Loucy (cell line): ENCODE data around the gene RNF17.
"Not testable (repeated sequence)": the region's sequence is repeated elsewhere in the genome, so short reads cannot be mapped to it uniquely, and the experiment has no call there.

Experiments used
- H2AFZ ChIP-seq: fragments of 200-600 bp; sonication (generic); 2 replicates; pipeline ENCODE4 v1.6.0; 2016; ENCODE audit warnings: antibody characterized with exemption, mild to moderate bottlenecking, low read length, moderate library complexity
- H3F3A ChIP-seq: fragments of 200-600 bp; 2 replicates; pipeline ENCODE4 v1.6.0; 2016; ENCODE audit warnings: antibody characterized with exemption, low read depth, mild to moderate bottlenecking
- H3K27me3 ChIP-seq: fragments of 200-600 bp; sonication (generic); 2 replicates; pipeline ENCODE4 v1.6.1; 2014; ENCODE audit warnings: low read length, mild to moderate bottlenecking; ENCODE audit not compliant: insufficient read depth, poor library complexity, severe bottlenecking
- H3K36me3 ChIP-seq: fragments of 200-600 bp; sonication (generic); 2 replicates; pipeline ENCODE4 v1.6.1; 2016; ENCODE audit warnings: low read length; ENCODE audit not compliant: insufficient read depth
- H3K4me1 ChIP-seq: fragments of 200-600 bp; sonication (generic); 2 replicates; pipeline ENCODE4 v1.5.1; 2014; ENCODE audit warnings: low read length, mild to moderate bottlenecking; ENCODE audit not compliant: insufficient read depth, poor library complexity, severe bottlenecking
- H3K4me2 ChIP-seq: fragments of 200-600 bp; sonication (generic); 2 replicates; pipeline ENCODE4 v1.6.0; 2014; ENCODE audit warnings: antibody characterized with exemption, low read length, low read depth, mild to moderate bottlenecking; ENCODE audit not compliant: poor library complexity, severe bottlenecking
- H3K4me3 ChIP-seq: fragments of 200-600 bp; sonication (generic); 2 replicates; pipeline ENCODE4 v1.5.1; 2014; ENCODE audit warnings: low read length, mild to moderate bottlenecking, mixed read lengths; ENCODE audit not compliant: poor library complexity, severe bottlenecking
- H3K79me2 ChIP-seq: fragments of 200-600 bp; sonication (generic); 2 replicates; pipeline ENCODE4 v1.6.1; 2014; ENCODE audit warnings: low read length; ENCODE audit not compliant: insufficient read depth
- H3K9ac ChIP-seq: fragments of 200-600 bp; sonication (generic); 2 replicates; pipeline ENCODE4 v1.6.0; 2014; ENCODE audit warnings: mild to moderate bottlenecking, low read depth, low read length, moderate library complexity; ENCODE audit not compliant: poor library complexity, severe bottlenecking
- H3K9me2 ChIP-seq: fragments of 200-600 bp; sonication (generic); replicated peaks from 2 replicates; pipeline ENCODE4 v1.6.1; 2016; ENCODE audit warnings: low read depth, low read length, mixed read lengths
- H3K9me3 ChIP-seq: fragments of 200-600 bp; sonication (generic); 2 replicates; pipeline ENCODE4 v1.6.1; 2014; ENCODE audit warnings: mild to moderate bottlenecking, antibody characterized with exemption, low read length, low read depth; ENCODE audit not compliant: insufficient read depth
- H4K20me1 ChIP-seq: fragments of 200-600 bp; sonication (generic); 2 replicates; pipeline ENCODE4 v1.6.0; 2014; ENCODE audit warnings: antibody characterized with exemption, low read length, mild to moderate bottlenecking; ENCODE audit not compliant: insufficient read depth, poor library complexity, severe bottlenecking
- CTCF ChIP-seq: fragments of 200-600 bp; sonication (generic); conservative IDR thresholded peaks from 2 replicates; pipeline ENCODE4 v1.5.1; 2014; ENCODE audit warnings: mild to moderate bottlenecking, antibody characterized with exemption, low read length
- EZH2phosphoT487 ChIP-seq: fragments of 200-600 bp; IDR thresholded peaks from 2 replicates; pipeline ENCODE4 v1.6.1; 2018; ENCODE audit warnings: antibody characterized with exemption, mild to moderate bottlenecking, moderate library complexity, borderline replicate concordance

Gene RNF17

DNA sequence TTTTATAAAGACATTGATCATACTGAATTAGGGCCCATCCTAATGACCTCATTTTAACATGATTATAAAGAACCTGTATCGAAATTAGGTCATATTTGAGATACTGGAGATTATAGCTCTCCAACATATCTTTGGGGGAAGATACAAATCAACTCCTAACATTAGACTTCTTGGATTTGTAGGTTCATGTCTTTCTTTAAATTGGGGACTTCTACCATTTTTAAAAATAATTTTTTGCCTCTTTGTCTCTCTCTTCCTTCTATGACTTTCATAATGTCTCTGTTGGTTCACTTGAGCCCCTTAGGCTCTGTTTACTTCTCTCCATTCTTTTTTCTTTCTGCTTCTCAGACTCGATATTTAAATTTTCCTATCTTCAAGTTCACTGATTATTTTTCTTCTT lies 57.2 kb downstream of the RNF17 start:
- Histone ChIP-seq H2AFZ (no peak overlapping the region), H3K4me2 (no peak overlapping the region), H3K9ac (no peak overlapping the region), H3K4me1 (no peaks in the 10 kb centered on the region), H3K79me2 (no peaks in the 10 kb centered on the region), H3F3A (no peaks in the 10 kb centered on the region), H3K4me3 (no peak overlapping the region), H3K9me2 (no peaks in the 10 kb centered on the region), H3K36me3 (no peaks in the 10 kb centered on the region), H3K9me3 (no peaks in the 10 kb centered on the region), H4K20me1 (no peaks in the 10 kb centered on the region), H3K27me3 (no peaks in the 10 kb centered on the region)
- no peak for TF ChIP-seq EZH2phosphoT487
- no peak for TF ChIP-seq CTCF

GRCh38 chr13:24822640-24823039 lies 58.7 kb downstream of the RNF17 start:
- no peak overlapping the region for H3K4me3 ChIP-seq
- no peak for TF ChIP-seq CTCF
- TF ChIP-seq EZH2phosphoT487 = no peak
- H3K4me2 ChIP-seq = no peak overlapping the region
- no peaks in the 10 kb centered on the region for H3K36me3 ChIP-seq
- no peaks in the 10 kb centered on the region for H3K79me2 ChIP-seq
- no peaks in the 10 kb centered on the region for H4K20me1 ChIP-seq
- no peak overlapping the region for H3K9ac ChIP-seq
- no peaks in the 10 kb centered on the region for H3K9me2 ChIP-seq
- no peaks in the 10 kb centered on the region for H3K4me1 ChIP-seq
- H3F3A ChIP-seq = no peaks in the 10 kb centered on the region
- H3K9me3 ChIP-seq = no peaks in the 10 kb centered on the region
- H3K27me3 ChIP-seq = no peaks in the 10 kb centered on the region
- H2AFZ ChIP-seq = no peak overlapping the region

DNA sequence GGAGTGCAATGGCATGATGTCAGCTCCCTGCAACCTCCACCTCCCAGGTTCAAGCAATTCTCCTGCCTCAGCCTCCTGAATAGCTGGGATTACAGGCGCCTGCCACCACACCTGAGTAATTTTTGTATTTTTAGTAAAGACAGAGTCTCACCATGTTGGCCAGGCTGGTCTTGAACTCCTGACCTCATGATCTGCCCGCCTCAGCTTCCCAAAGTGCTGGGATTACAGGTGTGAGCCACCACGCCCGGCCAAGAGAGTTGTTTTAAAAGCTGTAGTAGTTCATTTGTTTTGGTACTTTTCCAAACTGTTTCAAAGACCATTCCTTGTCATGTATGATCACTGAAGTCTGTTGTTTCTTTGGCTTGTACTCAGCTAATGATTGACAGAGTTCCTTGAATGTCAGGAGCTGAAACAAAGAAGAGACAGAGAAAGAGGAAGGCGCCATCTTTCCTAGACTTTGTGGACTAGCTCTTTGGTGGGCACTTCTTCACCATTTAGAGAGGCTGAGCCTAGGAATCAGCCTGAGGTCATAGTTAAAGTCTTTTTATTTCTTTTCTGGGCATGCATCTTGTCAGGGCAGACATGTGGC lies 59.2 kb downstream of the RNF17 start:
- not testable (repeated sequence) for H3K4me3 ChIP-seq, H3K9ac ChIP-seq, H2AFZ ChIP-seq, H3K36me3 ChIP-seq, H3K4me1 ChIP-seq, H3K79me2 ChIP-seq, H3K4me2 ChIP-seq, H3K9me3 ChIP-seq, H4K20me1 ChIP-seq, H3K9me2 ChIP-seq, H3F3A ChIP-seq, H3K27me3 ChIP-seq

GRCh38 chr13:24827799-24828198 lies 63.8 kb downstream of the RNF17 start:
- H3K9me2 ChIP-seq = no peaks in the 10 kb centered on the region
- no peaks in the 10 kb centered on the region for H3K36me3 ChIP-seq

More at GRCh38 chr13:24827799-24828198, 63.8 kb downstream of the RNF17 start:
- Histone ChIP-seq H3K4me1 (no peaks in the 10 kb centered on the region), H3K27me3 (no peaks in the 10 kb centered on the region), H3K9ac (no peak overlapping the region), H4K20me1 (no peaks in the 10 kb centered on the region), H3K4me3 (no peak overlapping the region), H3F3A (no peaks in the 10 kb centered on the region), H3K9me3 (no peaks in the 10 kb centered on the region), H3K79me2 (no peaks in the 10 kb centered on the region), H3K4me2 (no peak overlapping the region), H2AFZ (no peak overlapping the region)
- TF ChIP-seq CTCF (no peak), EZH2phosphoT487 (no peak)
